Neural cell (in vitro differentiated cells): ENCODE data around the gene ATN1. TPM values are rescaled to one million over a fixed set of nuclear protein-coding genes. Genes with fewer than 3 reads are reported as not detected.

Source experiments
- H2AFZ ChIP-seq: fragments of 200-600, 300-800 bp; sonication (generic), shearing (Covaris generic); 2 replicates; pipeline ENCODE4 v1.6.0; 2014; ENCODE audit warnings: low read depth, mild to moderate bottlenecking, antibody characterized with exemption, low read length, moderate library complexity
- H3F3A ChIP-seq: fragments of 200-600 bp; shearing (Covaris generic); 2 replicates; pipeline ENCODE4 v1.6.1; 2016; ENCODE audit warnings: mild to moderate bottlenecking, moderate library complexity, mixed read lengths, antibody characterized with exemption, low read length; ENCODE audit not compliant: insufficient read depth, poor library complexity, severe bottlenecking
- H3K27ac ChIP-seq: fragments of 200-600, 300-800 bp; sonication (generic), shearing (Covaris generic); 2 replicates; pipeline ENCODE4 v1.5.1; 2014; ENCODE audit warnings: mild to moderate bottlenecking, low read length, moderate library complexity
- H3K27me3 ChIP-seq: fragments of 300-800, 200-600 bp; sonication (generic), shearing (Covaris generic); 2 replicates; pipeline ENCODE4 v1.6.0; 2014; ENCODE audit warnings: mild to moderate bottlenecking, low read depth, low read length, moderate library complexity; ENCODE audit not compliant: insufficient read depth
- H3K36me3 ChIP-seq: fragments of 300-800, 200-600 bp; sonication (generic), shearing (Covaris generic); 2 replicates; pipeline ENCODE4 v1.5.1; 2014; ENCODE audit warnings: mild to moderate bottlenecking, antibody characterized with exemption, low read length, moderate library complexity; ENCODE audit not compliant: insufficient read depth
- H3K4me2 ChIP-seq: fragments of 300-800, 200-600 bp; sonication (generic), shearing (Covaris generic); 2 replicates; pipeline ENCODE4 v1.6.0; 2014; ENCODE audit warnings: mild to moderate bottlenecking, low read length
- H3K4me3 ChIP-seq: fragments of 300-800, 200-600 bp; sonication (generic), shearing (Covaris generic); 2 replicates; pipeline ENCODE4 v1.5.1; 2014; ENCODE audit warnings: mild to moderate bottlenecking, low read length, moderate library complexity
- H3K79me2 ChIP-seq: fragments of 200-600 bp; shearing (Covaris generic); replicated peaks from 2 replicates; pipeline ENCODE4 v1.6.0; 2014; ENCODE audit warnings: mild to moderate bottlenecking, low read length, moderate library complexity; ENCODE audit not compliant: insufficient read depth
- H3K9ac ChIP-seq: fragments of 300-800, 200-600 bp; sonication (generic), shearing (Covaris generic); 2 replicates; pipeline ENCODE4 v1.6.1; 2016; ENCODE audit warnings: mild to moderate bottlenecking, low read length, mixed read lengths
- H3K9me2 ChIP-seq: fragments of 200-600 bp; shearing (Covaris generic); 2 replicates; pipeline ENCODE4 v1.6.1; 2016; ENCODE audit warnings: mild to moderate bottlenecking, low read length, mixed read lengths; ENCODE audit not compliant: insufficient read depth
- H3K9me3 ChIP-seq: fragments of 200-600, 300-800 bp; sonication (generic), shearing (Covaris generic); 2 replicates; pipeline ENCODE4 v1.6.1; 2016; ENCODE audit warnings: mild to moderate bottlenecking, mixed run types, low read length, moderate library complexity, mixed read lengths
- H4K20me1 ChIP-seq: fragments of 200-600 bp; shearing (Covaris generic); 2 replicates; pipeline ENCODE4 v1.6.1; 2016; ENCODE audit warnings: mild to moderate bottlenecking, mixed run types; ENCODE audit not compliant: insufficient read depth
- EP300 ChIP-seq: fragments of 450-650 bp; conservative IDR thresholded peaks from 2 replicates; pipeline ENCODE4 v1.6.1; 2014; ENCODE audit warnings: antibody characterized with exemption, mild to moderate bottlenecking, moderate library complexity; ENCODE audit not compliant: poor library complexity, severe bottlenecking
- EZH2 ChIP-seq: fragments of 200-600, 300-800 bp; shearing (Covaris generic), sonication (generic); IDR thresholded peaks from 2 replicates; pipeline ENCODE4 v1.6.1; 2014; ENCODE audit warnings: antibody characterized with exemption, low read length, borderline replicate concordance, mild to moderate bottlenecking; ENCODE audit not compliant: insufficient read depth, poor library complexity, severe bottlenecking
- MXI1 ChIP-seq: fragments of 450-650 bp; conservative IDR thresholded peaks from 2 replicates; pipeline ENCODE4 v1.6.1; 2014; ENCODE audit warnings: antibody characterized with exemption, mild to moderate bottlenecking; ENCODE audit not compliant: poor library complexity, severe bottlenecking
- POLR2AphosphoS5 ChIP-seq: IDR thresholded peaks from 2 replicates; pipeline ENCODE4 v1.6.1; 2012
- RAD21 ChIP-seq: fragments of 450-650 bp; conservative IDR thresholded peaks from 2 replicates; pipeline ENCODE4 v1.6.1; 2014; ENCODE audit warnings: antibody characterized with exemption, mild to moderate bottlenecking, moderate library complexity
- SMC3 ChIP-seq: fragments of 450-650 bp; conservative IDR thresholded peaks from 2 replicates; pipeline ENCODE4 v1.6.1; 2014; ENCODE audit warnings: antibody characterized with exemption, mild to moderate bottlenecking, moderate library complexity; ENCODE audit not compliant: poor library complexity
- TAF1 ChIP-seq: IDR thresholded peaks from 2 replicates; pipeline ENCODE4 v1.6.1; 2012; ENCODE audit warnings: low read depth
- polyA plus RNA-seq: library from polyadenylated mRNA; depleted of rRNA; stranded (reverse); fragments of >200 nt; gene quantifications from 2 replicates; pipeline ENCODE4 v1.2.3, GENCODE V29; 2014
- TF ChIP-seq, protein P1 (sequence below): fragments of 450-650 bp; IDR thresholded peaks from 2 replicates; pipeline ENCODE4 v1.5.1; 2014; ENCODE audit warnings: antibody characterized with exemption, mild to moderate bottlenecking, moderate library complexity; ENCODE audit not compliant: poor library complexity, severe bottlenecking
- TF ChIP-seq, protein P2 (sequence below): IDR thresholded peaks from 2 replicates; pipeline ENCODE4 v1.6.1; 2012; ENCODE audit warnings: borderline replicate concordance

ATN1 gene
- polyA plus RNA-seq, 1 donor from 2014 or later = 9.2 TPM

DNA sequence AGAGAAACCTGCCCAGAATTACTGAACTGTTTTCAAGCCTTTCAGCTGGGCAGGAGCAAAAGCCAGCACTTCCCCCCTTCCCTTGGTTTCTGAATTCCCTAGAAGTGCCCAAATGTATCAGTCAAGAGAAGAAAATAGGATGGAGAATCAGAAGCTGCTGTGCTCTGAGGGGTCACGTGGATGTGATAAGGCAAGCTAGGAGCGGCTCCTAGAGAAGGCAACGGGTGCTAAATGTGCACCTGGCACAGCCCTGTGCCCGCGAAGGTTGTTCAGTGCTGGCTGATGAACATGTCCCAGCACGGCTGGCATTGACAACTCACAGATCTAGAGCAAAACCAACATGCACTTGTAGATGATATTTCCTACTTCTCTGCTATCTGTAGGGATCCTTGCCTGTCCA is 51.3 kb downstream of the ATN1 start:
- Histone ChIP-seq H3K4me3 (no peak overlapping the region), H3K27ac (no peak overlapping the region)

DNA sequence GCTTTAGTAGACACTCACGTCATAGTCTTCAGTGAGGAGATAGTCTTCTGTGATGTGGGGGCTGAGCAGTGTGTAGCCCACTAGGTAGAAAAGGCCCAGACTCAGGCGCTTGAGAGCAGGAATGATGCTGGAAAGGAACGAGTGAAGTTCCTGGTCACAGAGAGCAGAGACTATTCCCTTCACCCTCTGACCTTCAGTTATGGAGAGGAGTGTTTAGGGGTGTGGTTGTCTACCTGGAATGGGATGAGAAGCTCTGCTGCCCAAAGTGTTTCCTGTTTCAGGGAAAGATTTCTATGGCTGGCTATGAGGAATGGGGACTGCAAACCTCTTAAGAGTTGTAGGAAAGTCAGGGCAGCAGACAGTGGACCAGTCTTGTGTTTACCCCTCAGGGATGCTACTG is 51.7 kb downstream of the ATN1 start:
- Histone ChIP-seq H2AFZ (no peak overlapping the region), H3K27ac (no peak overlapping the region), H3K9me2 (no peaks in the 10 kb centered on the region), H3K9ac (no peak overlapping the region), H3K4me3 (no peak overlapping the region), H3K27me3 (no peaks in the 10 kb centered on the region), H3K79me2 (no peaks in the 10 kb centered on the region), H3F3A (no peaks in the 10 kb centered on the region), H3K4me2 (no peak overlapping the region), H4K20me1 (no peaks in the 10 kb centered on the region), H3K36me3 (peaks cover 8% of the 10 kb centered on the region), H3K9me3 (no peaks in the 10 kb centered on the region)
- no peak for TF ChIP-seq EZH2
- TF ChIP-seq SMC3 = no peak
- TF ChIP-seq RAD21 = no peak
- TF ChIP-seq, protein P1, sequence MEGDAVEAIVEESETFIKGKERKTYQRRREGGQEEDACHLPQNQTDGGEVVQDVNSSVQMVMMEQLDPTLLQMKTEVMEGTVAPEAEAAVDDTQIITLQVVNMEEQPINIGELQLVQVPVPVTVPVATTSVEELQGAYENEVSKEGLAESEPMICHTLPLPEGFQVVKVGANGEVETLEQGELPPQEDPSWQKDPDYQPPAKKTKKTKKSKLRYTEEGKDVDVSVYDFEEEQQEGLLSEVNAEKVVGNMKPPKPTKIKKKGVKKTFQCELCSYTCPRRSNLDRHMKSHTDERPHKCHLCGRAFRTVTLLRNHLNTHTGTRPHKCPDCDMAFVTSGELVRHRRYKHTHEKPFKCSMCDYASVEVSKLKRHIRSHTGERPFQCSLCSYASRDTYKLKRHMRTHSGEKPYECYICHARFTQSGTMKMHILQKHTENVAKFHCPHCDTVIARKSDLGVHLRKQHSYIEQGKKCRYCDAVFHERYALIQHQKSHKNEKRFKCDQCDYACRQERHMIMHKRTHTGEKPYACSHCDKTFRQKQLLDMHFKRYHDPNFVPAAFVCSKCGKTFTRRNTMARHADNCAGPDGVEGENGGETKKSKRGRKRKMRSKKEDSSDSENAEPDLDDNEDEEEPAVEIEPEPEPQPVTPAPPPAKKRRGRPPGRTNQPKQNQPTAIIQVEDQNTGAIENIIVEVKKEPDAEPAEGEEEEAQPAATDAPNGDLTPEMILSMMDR = no peak
- TF ChIP-seq EP300 = no peak
- no peak for TF ChIP-seq TAF1
- TF ChIP-seq, protein P2, sequence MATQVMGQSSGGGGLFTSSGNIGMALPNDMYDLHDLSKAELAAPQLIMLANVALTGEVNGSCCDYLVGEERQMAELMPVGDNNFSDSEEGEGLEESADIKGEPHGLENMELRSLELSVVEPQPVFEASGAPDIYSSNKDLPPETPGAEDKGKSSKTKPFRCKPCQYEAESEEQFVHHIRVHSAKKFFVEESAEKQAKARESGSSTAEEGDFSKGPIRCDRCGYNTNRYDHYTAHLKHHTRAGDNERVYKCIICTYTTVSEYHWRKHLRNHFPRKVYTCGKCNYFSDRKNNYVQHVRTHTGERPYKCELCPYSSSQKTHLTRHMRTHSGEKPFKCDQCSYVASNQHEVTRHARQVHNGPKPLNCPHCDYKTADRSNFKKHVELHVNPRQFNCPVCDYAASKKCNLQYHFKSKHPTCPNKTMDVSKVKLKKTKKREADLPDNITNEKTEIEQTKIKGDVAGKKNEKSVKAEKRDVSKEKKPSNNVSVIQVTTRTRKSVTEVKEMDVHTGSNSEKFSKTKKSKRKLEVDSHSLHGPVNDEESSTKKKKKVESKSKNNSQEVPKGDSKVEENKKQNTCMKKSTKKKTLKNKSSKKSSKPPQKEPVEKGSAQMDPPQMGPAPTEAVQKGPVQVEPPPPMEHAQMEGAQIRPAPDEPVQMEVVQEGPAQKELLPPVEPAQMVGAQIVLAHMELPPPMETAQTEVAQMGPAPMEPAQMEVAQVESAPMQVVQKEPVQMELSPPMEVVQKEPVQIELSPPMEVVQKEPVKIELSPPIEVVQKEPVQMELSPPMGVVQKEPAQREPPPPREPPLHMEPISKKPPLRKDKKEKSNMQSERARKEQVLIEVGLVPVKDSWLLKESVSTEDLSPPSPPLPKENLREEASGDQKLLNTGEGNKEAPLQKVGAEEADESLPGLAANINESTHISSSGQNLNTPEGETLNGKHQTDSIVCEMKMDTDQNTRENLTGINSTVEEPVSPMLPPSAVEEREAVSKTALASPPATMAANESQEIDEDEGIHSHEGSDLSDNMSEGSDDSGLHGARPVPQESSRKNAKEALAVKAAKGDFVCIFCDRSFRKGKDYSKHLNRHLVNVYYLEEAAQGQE = no peak
- no peak for TF ChIP-seq MXI1
- TF ChIP-seq POLR2AphosphoS5 = no peak

More for the DNA sequence above, 51.3 kb downstream of the ATN1 start:
- Histone ChIP-seq H4K20me1 (no peaks in the 10 kb centered on the region), H3K9me2 (no peaks in the 10 kb centered on the region), H2AFZ (no peak overlapping the region), H3K9me3 (no peaks in the 10 kb centered on the region), H3F3A (no peaks in the 10 kb centered on the region), H3K36me3 (peaks cover 8% of the 10 kb centered on the region), H3K9ac (no peak overlapping the region), H3K27me3 (no peaks in the 10 kb centered on the region), H3K79me2 (no peaks in the 10 kb centered on the region), H3K4me2 (no peak overlapping the region)
- TF ChIP-seq RAD21 (no peak), EZH2 (no peak), MXI1 (no peak), EP300 (no peak), POLR2AphosphoS5 (no peak), SMC3 (no peak), TAF1 (no peak)
- TF ChIP-seq, protein P2 = no peak
- TF ChIP-seq, protein P1 = no peak
